HepG2 (cell line): ENCODE data around the gene CDT1. TPM values are rescaled to one million over a fixed set of nuclear protein-coding genes. Genes with fewer than 3 reads are reported as not detected.

Experiments used
- CENPT ChIP-seq: sonication (generic); formaldehyde crosslinking; IDR thresholded peaks from 2 replicates; pipeline ENCODE4 v1.8.0; 2022; ENCODE audit warnings: low read depth, mild to moderate bottlenecking, moderate library complexity, missing genetic modification reagents
- ELF3 ChIP-seq: IDR thresholded peaks from 2 replicates; pipeline ENCODE4 v1.6.1; 2016; ENCODE audit warnings: missing genetic modification reagents, missing compliant biosample characterization
- ETV5 ChIP-seq: IDR thresholded peaks from 2 replicates; pipeline ENCODE4 v1.6.1; 2018; ENCODE audit warnings: missing biosample characterization, missing genetic modification reagents, inconsistent platforms, borderline replicate concordance
- FIP1L1 ChIP-seq: fragments of 200-400 bp; formaldehyde crosslinking; IDR thresholded peaks from 2 replicates; pipeline ENCODE4 v1.6.1; 2018; ENCODE audit warnings: low read depth, mild to moderate bottlenecking, low read length, moderate library complexity, borderline replicate concordance; ENCODE audit not compliant: insufficient read depth
- FOXJ3 ChIP-seq: sonication (generic); formaldehyde crosslinking; IDR thresholded peaks from 2 replicates; pipeline ENCODE4 v1.4.0; 2020; ENCODE audit warnings: missing genetic modification reagents, mild to moderate bottlenecking, borderline replicate concordance
- HOXA9 ChIP-seq: sonication (generic); formaldehyde crosslinking; IDR thresholded peaks from 2 replicates; pipeline ENCODE4 v1.8.1; 2022; ENCODE audit warnings: missing genetic modification reagents, mild to moderate bottlenecking, moderate library complexity, borderline replicate concordance
- IRX3 ChIP-seq: sonication (generic); formaldehyde crosslinking; IDR thresholded peaks from 2 replicates; pipeline ENCODE4 v1.8.1; 2023; ENCODE audit warnings: mild to moderate bottlenecking, low read depth, missing genetic modification reagents, borderline replicate concordance
- ISX ChIP-seq: sonication (generic); formaldehyde crosslinking; conservative IDR thresholded peaks from 2 replicates; pipeline ENCODE4 v1.5.0; 2020; ENCODE audit warnings: missing genetic modification reagents
- NCOA5 ChIP-seq: sonication (generic); formaldehyde crosslinking; IDR thresholded peaks from 2 replicates; pipeline ENCODE4 v1.4.0; 2020; ENCODE audit warnings: missing genetic modification reagents
- NCOR1 ChIP-seq: fragments of 200-600 bp; sonication (generic); IDR thresholded peaks from 2 replicates; pipeline ENCODE4 v1.7.0; 2017; ENCODE audit warnings: antibody characterized with exemption, low read length, borderline replicate concordance
- NFE2 ChIP-seq: sonication (generic); formaldehyde crosslinking; IDR thresholded peaks from 2 replicates; pipeline ENCODE4 v1.4.0; 2020; ENCODE audit warnings: missing genetic modification reagents
- NFKBIZ ChIP-seq: IDR thresholded peaks from 2 replicates; pipeline ENCODE4 v1.6.1; 2018; ENCODE audit warnings: missing genetic modification reagents, missing compliant biosample characterization
- NR2F1 ChIP-seq, 2 experiments: fragments of 450-650 bp in 1 of 2; formaldehyde crosslinking in 1 of 2; IDR thresholded peaks; 2 replicates each; pipeline versions ENCODE4 v1.5.0 to v1.6.1; 2016 to 2020; ENCODE audit warnings: mild to moderate bottlenecking in 1 of 2, missing compliant biosample characterization in 1 of 2, missing genetic modification reagents in 1 of 2, moderate library complexity in 1 of 2
- PCBP2 ChIP-seq: fragments of 200-400 bp; formaldehyde crosslinking; optimal IDR thresholded peaks from 2 replicates; pipeline ENCODE3; 2018; ENCODE audit warnings: low read length, low read depth; ENCODE audit not compliant: poor library complexity, severe bottlenecking
- PHF5A ChIP-seq: IDR thresholded peaks from one replicate; pipeline ENCODE4 v1.6.1; 2018; ENCODE audit warnings: low read depth, missing genetic modification reagents; ENCODE audit not compliant: unreplicated experiment
- RBAK ChIP-seq: sonication (generic); formaldehyde crosslinking; IDR thresholded peaks from 2 replicates; pipeline ENCODE4 v1.5.1; 2020; ENCODE audit warnings: mild to moderate bottlenecking, missing genetic modification reagents
- RFX1 ChIP-seq: fragments of 450-650 bp; IDR thresholded peaks from 2 replicates; pipeline ENCODE4 v1.6.1; 2017
- SIX1 ChIP-seq: sonication (generic); formaldehyde crosslinking; IDR thresholded peaks from 2 replicates; pipeline ENCODE4 v1.4.0; 2020; ENCODE audit warnings: missing genetic modification reagents, borderline replicate concordance
- ZGPAT ChIP-seq: IDR thresholded peaks from 2 replicates; pipeline ENCODE4 v1.6.1; 2016; ENCODE audit warnings: mild to moderate bottlenecking
- ZNF124 ChIP-seq: sonication (generic); formaldehyde crosslinking; IDR thresholded peaks from 2 replicates; pipeline ENCODE4 v1.4.0; 2020; ENCODE audit warnings: missing genetic modification reagents
- ZNF292 ChIP-seq: sonication (generic); formaldehyde crosslinking; IDR thresholded peaks from 2 replicates; pipeline ENCODE4 v1.8.1; 2022; ENCODE audit warnings: mild to moderate bottlenecking, low read depth, missing genetic modification reagents, borderline replicate concordance
- ZNF431 ChIP-seq: sonication (generic); formaldehyde crosslinking; IDR thresholded peaks from 2 replicates; pipeline ENCODE4 v1.9.0; 2022; ENCODE audit warnings: missing genetic modification reagents, low read depth, mild to moderate bottlenecking, borderline replicate concordance
- ZNF460 ChIP-seq: sonication (generic); formaldehyde crosslinking; IDR thresholded peaks from 2 replicates; pipeline ENCODE4 v1.5.1; 2020; ENCODE audit warnings: missing genetic modification reagents, mild to moderate bottlenecking, borderline replicate concordance
- ZNF567 ChIP-seq: sonication (generic); formaldehyde crosslinking; IDR thresholded peaks from 2 replicates; pipeline ENCODE4 v1.8.1; 2023; ENCODE audit warnings: mild to moderate bottlenecking, missing genetic modification reagents, borderline replicate concordance
- ZNF570 ChIP-seq: sonication (generic); formaldehyde crosslinking; IDR thresholded peaks from 2 replicates; pipeline ENCODE4 v1.4.0; 2020; ENCODE audit warnings: mild to moderate bottlenecking, missing genetic modification reagents, borderline replicate concordance
- ZNF572 ChIP-seq: sonication (generic); formaldehyde crosslinking; IDR thresholded peaks from 2 replicates; pipeline ENCODE4 v1.5.1; 2020; ENCODE audit warnings: mild to moderate bottlenecking, missing genetic modification reagents
- ZNF703 ChIP-seq: sonication (generic); formaldehyde crosslinking; IDR thresholded peaks from 2 replicates; pipeline ENCODE4 v1.5.1; 2020; ENCODE audit warnings: missing genetic modification reagents, mild to moderate bottlenecking, moderate library complexity, borderline replicate concordance
- ZUFSP ChIP-seq: sonication (generic); formaldehyde crosslinking; IDR thresholded peaks from 2 replicates; pipeline ENCODE4 v1.9.0; 2021; ENCODE audit warnings: missing genetic modification reagents, mild to moderate bottlenecking, borderline replicate concordance
- polyA plus RNA-seq, 8 experiments: library from polyadenylated mRNA; depleted of rRNA in 3 of 8; stranded (reverse) in 7 of 8; unstranded in 1 of 8; fragments of >200 nt; fragmentation: Illumina TruSeq in 4 of 8; extraction: Trizol in 4 of 8; gene quantifications; 2 replicates each; pipeline versions ENCODE4 v1.2.1 to v1.2.3, GENCODE V29; 2011 to 2016; ENCODE audit warnings: low read depth in 4 of 8, missing spikeins in 1 of 8, mixed read lengths in 1 of 8; ENCODE audit not compliant: insufficient read depth in 1 of 8
- total RNA-seq, 5 experiments: library from RNA; depleted of rRNA; stranded (reverse); fragments of >200 nt; fragmentation: Illumina TruSeq; extraction: Trizol; gene quantifications; 2 replicates each; pipeline ENCODE4 v1.2.3, GENCODE V29; 2016; ENCODE audit warnings: low read depth in 1 of 5

The CDT1 gene
- total and polyA plus RNA-seq, 2 of the 13 experiments (the other 11 are each of a cell fraction or from before 2014, with no cell fraction given): 23.1 to 23.8 TPM

- no peak for TF ChIP-seq RBAK
- no peak for TF ChIP-seq NCOA5 (CRISPR knock-in tag)
- TF ChIP-seq ZNF124 (CRISPR knock-in tag): peak; percentile 76; the same call in 1 of the 2 replicates
- TF ChIP-seq PCBP2: no peak
- peak; percentile 65; the same call in 1 of the 2 replicates for TF ChIP-seq ETV5
- peak; percentile 16; the same call in 1 of the 2 replicates for TF ChIP-seq NFKBIZ
- TF ChIP-seq FIP1L1: no peak
- no peak for TF ChIP-seq PHF5A (CRISPR knock-in tag)
- TF ChIP-seq ISX: peak; percentile 84; the same call in 1 of the 2 replicates
- TF ChIP-seq NR2F1 (CRISPR knock-in tag; IDR thresholded peaks at IDR 0.05): no peak
- TF ChIP-seq ZNF460 (CRISPR knock-in tag): no peak
- TF ChIP-seq SIX1: no peak
- no peak for TF ChIP-seq ZNF572 (CRISPR knock-in tag)
- TF ChIP-seq ZNF703 (CRISPR knock-in tag): peak; percentile 48; the same call in 1 of the 2 replicates
- TF ChIP-seq ZUFSP (CRISPR knock-in tag): no peak
- TF ChIP-seq NFE2: no peak
- TF ChIP-seq HOXA9 (CRISPR knock-in tag): no peak
- TF ChIP-seq ELF3 (CRISPR knock-in tag): peak; percentile 69; the same call in 1 of the 2 replicates
- TF ChIP-seq CENPT (CRISPR knock-in tag): no peak; the same call in 1 of the 2 replicates
- TF ChIP-seq RFX1: no peak
- peak; percentile 81 for TF ChIP-seq ZNF431
- peak; percentile 78 for TF ChIP-seq ZGPAT
- no peak for TF ChIP-seq FOXJ3 (CRISPR knock-in tag)
- TF ChIP-seq NCOR1: no peak
- TF ChIP-seq ZNF292 (CRISPR knock-in tag): no peak
- peak; percentile 46; the same call in 1 of the 2 replicates for TF ChIP-seq IRX3
- peak; percentile 43; the same call in 1 of the 2 replicates for TF ChIP-seq ZNF567 (CRISPR knock-in tag)
- peak; percentile 40; the same call in 1 of the 2 replicates for TF ChIP-seq ZNF570 (CRISPR knock-in tag)
Observed at GRCh38 chr16:88803264-88803987, at the start of gene CDT1 (continued).
